Medulla oblongata (tissue), 1 donor: ENCODE data around the gene HNF4A.

Source experiments
- DNase-seq: peaks from one replicate; pipeline ENCODE4 v3.0.0-alpha.2; 2015; ENCODE audit errors: extremely low spot score

The HNF4A gene

DNA sequence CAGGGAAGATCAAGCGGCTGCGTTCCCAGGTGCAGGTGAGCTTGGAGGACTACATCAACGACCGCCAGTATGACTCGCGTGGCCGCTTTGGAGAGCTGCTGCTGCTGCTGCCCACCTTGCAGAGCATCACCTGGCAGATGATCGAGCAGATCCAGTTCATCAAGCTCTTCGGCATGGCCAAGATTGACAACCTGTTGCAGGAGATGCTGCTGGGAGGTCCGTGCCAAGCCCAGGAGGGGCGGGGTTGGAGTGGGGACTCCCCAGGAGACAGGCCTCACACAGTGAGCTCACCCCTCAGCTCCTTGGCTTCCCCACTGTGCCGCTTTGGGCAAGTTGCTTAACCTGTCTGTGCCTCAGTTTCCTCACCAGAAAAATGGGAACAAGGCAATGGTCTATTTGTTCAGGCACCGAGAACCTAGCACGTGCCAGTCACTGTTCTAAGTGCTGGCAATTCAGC lies 68.6 kb downstream of the HNF4A start:
- no peak for DNase-seq

DNA sequence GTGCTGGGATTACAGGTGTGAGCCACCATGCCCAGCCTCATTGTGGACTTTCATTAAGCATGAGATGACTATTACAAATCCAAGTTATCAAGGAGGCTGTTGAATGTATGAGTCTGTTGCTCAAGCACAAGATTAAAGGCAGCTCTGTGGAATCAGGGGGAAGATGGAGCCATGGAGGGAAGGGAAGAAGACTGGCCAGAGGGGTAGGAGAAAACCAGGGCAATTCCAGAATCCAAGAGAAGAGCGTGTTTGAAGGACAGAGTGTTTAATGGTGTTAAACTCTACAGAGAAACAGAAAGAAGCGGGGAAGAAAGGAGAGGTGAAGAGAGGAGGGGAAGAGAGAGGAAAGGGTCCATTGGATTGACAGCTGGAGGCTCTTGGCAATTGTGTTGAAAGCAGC lies 70.4 kb downstream of the HNF4A start:
- DNase-seq, result no peak

DNA sequence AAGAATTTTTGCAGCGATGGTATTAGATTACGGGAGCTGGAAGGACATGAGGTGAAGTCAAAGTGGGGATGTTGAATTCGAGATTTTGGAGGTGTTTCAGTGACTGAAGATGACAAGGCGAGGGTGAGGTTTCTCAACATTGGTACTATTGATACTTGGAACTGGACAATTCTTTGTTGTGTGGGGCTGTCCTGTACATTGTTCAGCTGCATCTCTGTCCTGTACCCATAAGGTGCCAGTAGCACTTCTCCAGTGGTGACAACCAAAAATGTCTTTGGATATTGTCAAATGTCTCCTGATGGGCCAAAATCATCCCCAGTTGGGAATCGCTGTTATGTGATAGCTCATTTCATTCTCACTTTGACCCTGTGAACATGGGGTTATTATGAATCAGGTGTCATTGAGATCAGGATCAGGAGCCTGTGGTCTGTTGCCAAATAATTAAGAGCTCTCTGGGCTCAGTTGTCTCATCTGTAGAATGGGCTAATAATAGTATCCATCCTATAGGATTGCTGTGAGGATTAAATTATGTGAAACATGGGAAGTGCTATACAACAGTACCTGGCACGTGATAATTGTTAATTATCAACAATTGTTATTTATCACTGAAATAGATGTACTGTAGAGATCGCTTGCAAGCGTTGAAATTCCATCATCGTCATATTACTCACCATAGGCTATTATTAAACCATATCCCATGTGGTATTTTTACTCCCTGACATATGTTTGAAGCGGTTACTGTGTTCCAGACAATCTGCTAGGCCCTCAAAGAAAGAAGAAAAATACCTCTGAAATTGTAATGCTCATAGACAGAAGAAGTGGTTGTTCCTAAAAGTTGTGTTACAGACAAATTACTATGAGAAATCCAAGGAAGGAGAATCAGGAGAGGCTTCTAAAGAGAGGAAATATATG lies 71.6 kb downstream of the HNF4A start:
- no peak for DNase-seq

DNA sequence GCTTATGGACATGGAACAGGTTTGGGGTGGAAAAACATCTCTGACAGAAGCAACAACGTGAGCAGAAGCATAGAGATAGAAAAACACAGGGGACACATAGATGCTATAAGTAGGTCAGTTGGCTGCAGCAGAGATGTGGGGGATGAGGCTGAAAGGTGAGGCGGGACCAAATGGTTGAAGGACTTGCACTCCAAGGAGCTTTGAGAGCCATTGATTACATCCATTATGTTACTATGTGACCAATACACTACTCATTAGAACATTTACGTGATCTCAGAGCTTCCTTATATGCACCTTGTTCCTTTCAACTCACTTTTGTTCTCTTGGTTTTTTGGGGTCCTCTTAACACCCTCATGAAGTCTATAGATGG lies 72.3 kb downstream of the HNF4A start:
- no peak for DNase-seq

DNA sequence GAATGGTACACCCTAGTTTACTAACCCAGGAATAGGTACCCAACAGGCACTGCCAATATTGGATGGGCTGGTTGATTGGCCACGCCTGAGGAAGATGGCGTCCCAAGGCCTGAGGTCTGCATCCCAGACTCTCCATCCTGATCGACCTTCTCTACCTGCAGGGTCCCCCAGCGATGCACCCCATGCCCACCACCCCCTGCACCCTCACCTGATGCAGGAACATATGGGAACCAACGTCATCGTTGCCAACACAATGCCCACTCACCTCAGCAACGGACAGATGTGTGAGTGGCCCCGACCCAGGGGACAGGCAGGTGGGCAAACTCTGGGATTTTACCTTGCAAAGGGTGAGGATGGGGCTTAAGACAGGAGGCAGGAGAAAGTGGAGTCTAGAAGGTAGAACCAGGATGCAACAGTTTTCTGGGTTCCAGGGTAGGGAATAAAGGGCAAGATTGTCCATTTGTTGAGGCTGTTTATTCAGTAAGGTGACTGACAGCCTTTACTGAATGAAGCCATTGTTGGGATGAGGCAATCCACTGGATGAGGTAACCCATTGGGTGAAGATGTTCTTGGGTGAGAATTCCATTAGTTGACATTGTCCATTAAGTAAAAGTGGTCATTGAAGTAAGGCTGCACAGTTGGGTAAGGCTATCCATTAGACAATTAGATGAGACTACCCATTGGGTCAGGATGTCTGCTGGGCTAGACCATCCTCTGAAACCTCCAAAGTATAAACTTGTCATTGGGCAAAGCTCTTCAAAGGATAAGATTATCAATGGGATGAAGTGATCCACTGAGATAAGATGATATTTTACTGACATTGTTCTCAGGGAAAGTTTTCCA lies 72.9 kb downstream of the HNF4A start:
- DNase-seq, result no peak

DNA sequence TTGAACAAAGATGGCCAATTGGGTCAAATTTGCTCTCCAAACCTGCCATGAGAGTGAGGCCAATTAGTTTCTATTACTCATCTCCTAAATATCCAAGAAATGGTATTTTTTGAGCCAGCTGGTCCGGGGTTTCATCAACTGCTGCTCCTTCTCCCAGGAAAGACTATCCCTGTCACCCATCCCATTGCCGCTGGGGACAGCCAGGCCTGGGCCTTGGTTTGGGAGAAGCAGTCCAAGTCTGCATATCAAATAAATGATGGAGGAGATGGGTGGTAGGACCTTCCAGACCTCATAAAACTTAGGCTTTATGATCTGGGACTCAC lies 73.5 kb downstream of the HNF4A start:
- DNase-seq, result no peak

DNA sequence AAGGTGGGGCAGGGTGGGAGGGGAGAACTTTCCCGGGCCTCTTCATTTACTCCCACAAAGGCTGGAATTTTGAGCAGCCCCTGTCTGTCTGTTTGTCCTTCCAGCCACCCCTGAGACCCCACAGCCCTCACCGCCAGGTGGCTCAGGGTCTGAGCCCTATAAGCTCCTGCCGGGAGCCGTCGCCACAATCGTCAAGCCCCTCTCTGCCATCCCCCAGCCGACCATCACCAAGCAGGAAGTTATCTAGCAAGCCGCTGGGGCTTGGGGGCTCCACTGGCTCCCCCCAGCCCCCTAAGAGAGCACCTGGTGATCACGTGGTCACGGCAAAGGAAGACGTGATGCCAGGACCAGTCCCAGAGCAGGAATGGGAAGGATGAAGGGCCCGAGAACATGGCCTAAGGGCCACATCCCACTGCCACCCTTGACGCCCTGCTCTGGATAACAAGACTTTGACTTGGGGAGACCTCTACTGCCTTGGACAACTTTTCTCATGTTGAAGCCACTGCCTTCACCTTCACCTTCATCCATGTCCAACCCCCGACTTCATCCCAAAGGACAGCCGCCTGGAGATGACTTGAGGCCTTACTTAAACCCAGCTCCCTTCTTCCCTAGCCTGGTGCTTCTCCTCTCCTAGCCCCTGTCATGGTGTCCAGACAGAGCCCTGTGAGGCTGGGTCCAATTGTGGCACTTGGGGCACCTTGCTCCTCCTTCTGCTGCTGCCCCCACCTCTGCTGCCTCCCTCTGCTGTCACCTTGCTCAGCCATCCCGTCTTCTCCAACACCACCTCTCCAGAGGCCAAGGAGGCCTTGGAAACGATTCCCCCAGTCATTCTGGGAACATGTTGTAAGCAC lies 74.1 kb downstream of the HNF4A start:
- DNase-seq, result no peak

DNA sequence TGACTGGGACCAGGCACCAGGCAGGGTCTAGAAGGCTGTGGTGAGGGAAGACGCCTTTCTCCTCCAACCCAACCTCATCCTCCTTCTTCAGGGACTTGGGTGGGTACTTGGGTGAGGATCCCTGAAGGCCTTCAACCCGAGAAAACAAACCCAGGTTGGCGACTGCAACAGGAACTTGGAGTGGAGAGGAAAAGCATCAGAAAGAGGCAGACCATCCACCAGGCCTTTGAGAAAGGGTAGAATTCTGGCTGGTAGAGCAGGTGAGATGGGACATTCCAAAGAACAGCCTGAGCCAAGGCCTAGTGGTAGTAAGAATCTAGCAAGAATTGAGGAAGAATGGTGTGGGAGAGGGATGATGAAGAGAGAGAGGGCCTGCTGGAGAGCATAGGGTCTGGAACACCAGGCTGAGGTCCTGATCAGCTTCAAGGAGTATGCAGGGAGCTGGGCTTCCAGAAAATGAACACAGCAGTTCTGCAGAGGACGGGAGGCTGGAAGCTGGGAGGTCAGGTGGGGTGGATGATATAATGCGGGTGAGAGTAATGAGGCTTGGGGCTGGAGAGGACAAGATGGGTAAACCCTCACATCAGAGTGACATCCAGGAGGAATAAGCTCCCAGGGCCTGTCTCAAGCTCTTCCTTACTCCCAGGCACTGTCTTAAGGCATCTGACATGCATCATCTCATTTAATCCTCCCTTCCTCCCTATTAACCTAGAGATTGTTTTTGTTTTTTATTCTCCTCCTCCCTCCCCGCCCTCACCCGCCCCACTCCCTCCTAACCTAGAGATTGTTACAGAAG lies 75.0 kb downstream of the HNF4A start:
- DNase-seq, result no peak

DNA sequence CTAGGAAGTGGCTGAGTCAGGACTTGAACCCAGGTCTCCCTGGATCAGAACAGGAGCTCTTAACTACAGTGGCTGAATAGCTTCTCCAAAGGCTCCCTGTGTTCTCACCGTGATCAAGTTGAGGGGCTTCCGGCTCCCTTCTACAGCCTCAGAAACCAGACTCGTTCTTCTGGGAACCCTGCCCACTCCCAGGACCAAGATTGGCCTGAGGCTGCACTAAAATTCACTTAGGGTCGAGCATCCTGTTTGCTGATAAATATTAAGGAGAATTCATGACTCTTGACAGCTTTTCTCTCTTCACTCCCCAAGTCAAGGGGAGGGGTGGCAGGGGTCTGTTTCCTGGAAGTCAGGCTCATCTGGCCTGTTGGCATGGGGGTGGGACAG lies 75.6 kb downstream of the HNF4A start:
- DNase-seq, result no peak

DNA sequence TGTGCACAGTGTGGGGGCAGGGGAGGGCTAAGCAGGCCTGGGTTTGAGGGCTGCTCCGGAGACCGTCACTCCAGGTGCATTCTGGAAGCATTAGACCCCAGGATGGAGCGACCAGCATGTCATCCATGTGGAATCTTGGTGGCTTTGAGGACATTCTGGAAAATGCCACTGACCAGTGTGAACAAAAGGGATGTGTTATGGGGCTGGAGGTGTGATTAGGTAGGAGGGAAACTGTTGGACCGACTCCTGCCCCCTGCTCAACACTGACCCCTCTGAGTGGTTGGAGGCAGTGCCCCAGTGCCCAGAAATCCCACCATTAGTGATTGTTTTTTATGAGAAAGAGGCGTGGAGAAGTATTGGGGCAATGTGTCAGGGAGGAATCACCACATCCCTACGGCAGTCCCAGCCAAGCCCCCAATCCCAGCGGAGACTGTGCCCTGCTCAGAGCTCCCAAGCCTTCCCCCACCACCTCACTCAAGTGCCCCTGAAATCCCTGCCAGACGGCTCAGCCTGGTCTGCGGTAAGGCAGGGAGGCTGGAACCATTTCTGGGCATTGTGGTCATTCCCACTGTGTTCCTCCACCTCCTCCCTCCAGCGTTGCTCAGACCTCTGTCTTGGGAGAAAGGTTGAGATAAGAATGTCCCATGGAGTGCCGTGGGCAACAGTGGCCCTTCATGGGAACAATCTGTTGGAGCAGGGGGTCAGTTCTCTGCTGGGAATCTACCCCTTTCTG lies 76.2 kb downstream of the HNF4A start:
- DNase-seq, result no peak

DNA sequence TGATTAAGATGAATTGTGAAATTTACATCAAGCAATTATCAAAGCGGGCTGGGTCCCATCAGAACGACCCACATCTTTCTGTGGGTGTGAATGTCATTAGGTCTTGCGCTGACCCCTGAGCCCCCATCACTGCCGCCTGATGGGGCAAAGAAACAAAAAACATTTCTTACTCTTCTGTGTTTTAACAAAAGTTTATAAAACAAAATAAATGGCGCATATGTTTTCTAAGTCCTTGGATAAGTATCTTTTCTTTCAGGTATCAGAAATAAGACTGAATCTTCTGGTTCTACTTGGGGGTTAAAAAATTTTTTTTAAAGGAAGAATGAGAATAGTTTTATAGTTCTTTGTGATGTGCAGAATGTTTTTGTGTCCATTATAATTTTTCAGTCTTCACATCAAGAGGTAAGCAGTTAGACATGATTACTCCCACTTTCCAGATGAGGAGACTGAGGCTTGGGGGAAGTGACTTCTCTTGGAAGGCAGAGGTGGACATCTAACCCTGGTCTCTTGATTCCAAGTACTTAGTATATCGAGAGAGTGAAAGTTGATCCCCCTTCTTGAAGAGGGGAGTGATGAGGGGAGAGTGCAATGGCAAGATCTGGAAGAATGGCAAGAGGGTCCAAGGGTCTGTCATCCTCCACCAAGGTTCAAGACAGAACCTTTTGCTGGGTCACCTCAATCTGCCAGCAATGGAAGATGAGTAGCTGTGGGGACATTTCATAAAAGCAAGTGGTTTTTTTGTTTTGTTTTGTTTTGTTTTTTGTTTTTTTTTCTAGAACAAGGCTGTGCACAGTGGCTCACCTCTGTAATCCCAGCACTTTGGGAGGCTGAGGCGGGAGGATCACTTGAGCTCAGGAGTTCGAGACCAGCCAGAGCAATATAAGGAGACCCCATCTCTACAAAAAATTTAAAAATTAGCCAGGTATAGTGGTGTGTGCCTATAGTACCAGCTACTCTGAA lies 77.4 kb downstream of the HNF4A start:
- no peak for DNase-seq

DNA sequence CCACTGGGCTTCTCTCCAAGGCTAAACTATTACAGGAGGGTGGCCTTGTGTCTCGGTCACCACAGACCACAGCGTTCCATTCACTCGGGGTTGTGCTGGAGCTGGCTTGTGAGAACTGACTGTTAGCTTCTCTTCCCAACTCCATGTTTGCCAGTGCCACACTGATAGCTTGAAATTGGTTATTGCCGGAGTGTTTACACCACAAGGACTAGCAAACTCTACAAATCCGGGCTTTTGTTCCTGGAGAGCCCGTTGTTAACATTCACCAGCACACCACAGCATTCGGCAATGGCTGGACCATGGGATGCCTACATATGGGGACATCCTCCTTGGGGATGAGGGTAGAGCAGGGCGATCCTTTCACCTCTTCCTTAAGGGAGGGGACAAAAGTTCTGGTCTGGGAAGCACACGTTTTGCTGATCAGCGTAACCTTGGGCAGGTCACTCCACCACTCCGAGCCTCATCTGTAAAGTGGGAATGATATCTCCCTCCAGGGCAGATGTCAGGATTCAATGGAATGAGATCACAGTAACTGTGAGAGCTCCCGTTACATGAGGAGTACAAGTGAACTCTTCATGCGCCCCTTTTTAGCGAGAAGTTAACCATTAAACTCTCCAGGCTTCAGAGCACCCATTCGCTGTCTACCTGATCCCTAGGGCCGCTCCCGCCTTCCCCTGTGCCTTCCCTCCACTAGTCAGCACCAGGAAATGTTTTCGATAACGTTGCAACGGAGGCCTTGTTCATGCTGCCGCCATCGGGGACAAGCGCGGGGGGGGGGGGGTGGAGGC lies 78.4 kb downstream of the HNF4A start:
- no peak for DNase-seq

DNA sequence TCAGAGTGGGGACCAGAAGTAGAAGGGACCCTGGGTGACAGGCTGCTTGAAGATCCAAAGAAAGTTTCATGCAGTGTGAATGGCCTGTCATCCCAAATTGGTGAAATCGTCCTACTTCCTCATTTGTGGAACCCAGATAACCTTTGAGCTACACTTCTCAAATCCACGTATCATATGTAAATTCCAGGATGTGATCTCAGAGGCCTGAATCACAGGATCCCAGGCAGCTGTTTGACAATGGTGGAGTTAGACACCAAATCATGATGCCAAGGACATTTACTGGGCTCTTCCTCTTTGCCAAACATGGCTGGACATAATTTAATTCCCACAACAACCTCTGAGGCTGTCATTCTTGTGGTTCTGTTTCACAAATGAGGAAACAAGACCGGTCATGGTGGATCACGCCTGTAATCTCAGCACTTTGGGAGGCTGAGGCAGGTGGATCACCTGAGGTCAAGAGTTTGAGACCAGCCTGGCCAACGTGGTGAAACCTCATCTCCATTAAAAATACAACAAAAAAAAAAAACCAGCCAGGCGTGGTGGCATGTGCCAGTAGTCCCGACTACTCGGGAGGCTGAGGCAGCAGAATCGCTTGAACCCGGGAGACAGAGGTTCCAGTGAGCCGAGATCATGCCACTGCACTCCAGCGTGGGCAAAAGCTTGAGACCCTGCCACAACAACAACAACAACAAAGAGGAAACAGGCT lies 80.3 kb downstream of the HNF4A start:
- no peak for DNase-seq

DNA sequence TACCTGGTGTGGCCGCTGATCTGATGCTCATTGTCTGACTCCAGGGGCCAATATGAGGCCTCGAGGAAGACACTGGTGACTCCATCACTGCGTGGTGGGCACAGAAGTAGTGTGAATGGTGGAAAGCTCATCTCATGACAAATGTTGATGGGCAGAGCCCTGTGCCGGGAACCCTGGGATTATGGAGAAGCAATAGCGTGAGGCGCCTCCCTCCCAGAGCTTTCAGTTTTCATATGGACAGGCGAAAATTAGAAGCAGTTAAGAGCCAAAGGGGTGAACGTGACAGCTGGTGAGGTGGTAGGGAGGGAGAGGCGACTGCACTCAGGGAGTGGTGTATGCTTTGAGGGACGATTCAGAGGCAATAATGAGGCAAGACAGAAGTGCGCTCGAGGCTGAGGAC lies 80.9 kb downstream of the HNF4A start:
- DNase-seq, result no peak

DNA sequence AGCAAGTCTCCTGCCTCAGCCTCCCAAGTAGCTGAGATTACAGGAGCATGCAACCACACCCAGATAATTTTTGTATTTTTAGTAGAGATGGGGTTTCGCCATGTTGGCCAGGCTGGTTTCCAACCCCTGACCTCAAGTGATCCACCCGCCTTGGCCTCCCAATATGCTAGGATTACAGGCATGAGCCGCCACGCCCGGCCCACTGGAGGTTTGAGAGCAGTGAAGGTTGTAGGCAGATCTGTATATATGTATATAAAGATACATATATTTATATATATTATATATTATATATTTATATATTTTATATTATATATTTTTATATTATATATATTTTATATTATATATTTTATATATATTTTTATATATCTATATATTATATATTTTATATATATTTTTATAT lies 82.0 kb downstream of the HNF4A start:
- no peak for DNase-seq

DNA sequence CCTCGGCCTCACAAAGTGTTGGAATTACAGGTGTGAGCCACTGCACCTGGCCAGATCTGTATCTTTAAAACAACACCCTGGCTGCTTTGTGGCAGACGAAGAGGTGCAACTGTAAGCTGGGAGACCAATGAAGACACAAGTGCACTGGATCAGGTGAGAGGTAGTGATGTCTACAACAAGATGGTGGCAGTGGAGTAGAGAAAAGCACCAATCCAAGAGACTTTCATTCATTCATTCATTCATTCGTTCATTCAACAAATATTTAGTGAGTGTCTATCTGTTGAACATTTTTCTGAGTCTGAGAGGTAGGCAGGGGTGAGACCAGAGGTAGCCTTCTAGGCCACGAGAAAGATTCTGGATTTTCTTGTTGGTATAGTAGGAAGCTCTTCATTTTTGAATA lies 83.3 kb downstream of the HNF4A start:
- no peak for DNase-seq

DNA sequence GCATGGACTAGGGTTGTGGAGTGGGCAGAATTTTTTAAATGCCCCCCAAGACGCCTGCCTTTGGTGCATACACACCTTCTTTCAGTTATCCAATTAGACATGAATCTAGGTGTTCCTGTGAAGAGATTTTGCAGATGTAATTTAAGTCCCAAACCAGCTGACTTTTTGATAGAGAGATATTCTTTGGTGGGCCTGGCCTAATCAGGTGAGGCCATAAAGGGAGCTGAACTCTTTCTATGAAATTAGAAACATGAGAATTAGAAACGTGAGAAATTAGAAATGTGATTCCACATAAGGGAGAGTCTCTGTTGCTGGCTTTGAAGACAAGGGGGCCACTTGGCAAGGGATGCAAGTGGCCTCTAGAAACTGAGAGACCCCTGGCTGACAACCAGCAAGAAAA lies 83.8 kb downstream of the HNF4A start:
- no peak for DNase-seq
